Fibroblast of mammary gland (primary cell): ENCODE measurements around the gene HMGCR.

Experiments
- DNase-seq: peaks from one replicate; pipeline ENCODE4 v3.0.0-alpha.2; 2010; ENCODE audit warnings: low read depth
- H3K4me3 ChIP-seq: 2 replicates; pipeline ENCODE4 v1.5.1; 2011; ENCODE audit warnings: low read depth, mild to moderate bottlenecking, low read length, moderate library complexity; ENCODE audit not compliant: control insufficient read depth
- TF ChIP-seq, protein P1 (sequence below): conservative IDR thresholded peaks from 2 replicates; pipeline ENCODE4 v1.5.1; 2011; ENCODE audit warnings: low read depth, low read length, inconsistent platforms; ENCODE audit not compliant: control insufficient read depth, insufficient read depth

Gene HMGCR

DNA sequence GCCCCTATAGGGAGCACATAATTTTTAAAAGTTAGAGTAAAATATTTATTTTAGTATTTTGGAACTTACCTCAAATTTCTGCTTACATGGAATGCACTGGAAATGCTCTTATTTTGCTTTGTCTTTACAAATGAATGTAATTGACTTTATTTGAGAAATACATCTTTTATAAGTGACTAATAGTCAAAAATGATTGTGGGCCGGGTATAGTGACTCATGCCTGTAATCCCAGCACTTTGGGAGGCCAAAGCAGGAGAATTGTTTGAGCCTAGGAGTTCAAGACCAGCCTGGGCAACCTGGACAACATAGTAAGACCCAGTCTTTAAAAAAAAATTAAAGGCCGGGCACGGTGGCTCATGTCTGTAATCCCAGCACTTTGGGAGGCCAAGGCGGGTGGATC is 5.8 kb downstream of the HMGCR start:
- H3K4me3 ChIP-seq: no peak overlapping the region
- DNase-seq: peak; percentile 43
- TF ChIP-seq, protein P1, sequence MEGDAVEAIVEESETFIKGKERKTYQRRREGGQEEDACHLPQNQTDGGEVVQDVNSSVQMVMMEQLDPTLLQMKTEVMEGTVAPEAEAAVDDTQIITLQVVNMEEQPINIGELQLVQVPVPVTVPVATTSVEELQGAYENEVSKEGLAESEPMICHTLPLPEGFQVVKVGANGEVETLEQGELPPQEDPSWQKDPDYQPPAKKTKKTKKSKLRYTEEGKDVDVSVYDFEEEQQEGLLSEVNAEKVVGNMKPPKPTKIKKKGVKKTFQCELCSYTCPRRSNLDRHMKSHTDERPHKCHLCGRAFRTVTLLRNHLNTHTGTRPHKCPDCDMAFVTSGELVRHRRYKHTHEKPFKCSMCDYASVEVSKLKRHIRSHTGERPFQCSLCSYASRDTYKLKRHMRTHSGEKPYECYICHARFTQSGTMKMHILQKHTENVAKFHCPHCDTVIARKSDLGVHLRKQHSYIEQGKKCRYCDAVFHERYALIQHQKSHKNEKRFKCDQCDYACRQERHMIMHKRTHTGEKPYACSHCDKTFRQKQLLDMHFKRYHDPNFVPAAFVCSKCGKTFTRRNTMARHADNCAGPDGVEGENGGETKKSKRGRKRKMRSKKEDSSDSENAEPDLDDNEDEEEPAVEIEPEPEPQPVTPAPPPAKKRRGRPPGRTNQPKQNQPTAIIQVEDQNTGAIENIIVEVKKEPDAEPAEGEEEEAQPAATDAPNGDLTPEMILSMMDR: no peak

DNA sequence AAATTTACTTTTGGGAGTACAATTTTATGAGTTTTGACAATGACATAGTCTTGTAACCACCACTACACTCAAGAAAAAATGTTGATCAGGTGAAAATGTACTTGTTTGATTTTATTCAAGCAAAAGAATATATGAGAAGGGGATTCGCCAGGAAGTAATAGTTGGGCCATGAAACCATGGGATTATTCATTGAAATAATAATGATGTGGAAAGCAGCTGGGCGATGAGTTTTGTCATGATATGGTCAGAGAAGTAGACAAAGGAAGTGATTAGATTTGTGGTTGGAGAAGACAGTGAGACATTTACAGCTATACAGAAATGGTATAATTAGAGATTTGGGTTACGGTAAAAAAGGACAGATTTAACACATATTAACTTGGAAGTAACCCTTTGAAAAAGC is 11.2 kb downstream of the HMGCR start:
- H3K4me3 ChIP-seq: no peak overlapping the region
- peak; percentile 35 for DNase-seq
- TF ChIP-seq, protein P1: no peak

DNA sequence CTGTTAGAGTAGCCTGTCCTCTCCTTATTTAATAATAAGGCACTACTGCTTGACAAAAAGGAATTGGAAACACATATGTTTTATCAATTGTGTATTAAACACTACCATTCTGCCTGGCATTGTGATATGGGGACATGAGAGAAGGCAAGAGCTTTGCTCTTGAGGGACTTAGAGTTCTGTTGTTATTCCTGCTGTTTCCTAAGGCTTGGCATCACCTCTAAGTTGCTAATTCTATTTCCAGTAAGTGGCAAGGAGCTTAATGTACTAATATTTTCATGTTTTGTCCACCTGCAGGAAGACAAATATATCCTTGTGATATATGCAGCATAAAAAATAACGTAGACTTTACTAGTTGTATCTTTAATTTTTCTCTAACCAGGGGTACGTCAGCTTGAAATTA is 12.6 kb downstream of the HMGCR start:
- DNase-seq: no peak
- no peak overlapping the region for H3K4me3 ChIP-seq
- TF ChIP-seq, protein P1: no peak

DNA sequence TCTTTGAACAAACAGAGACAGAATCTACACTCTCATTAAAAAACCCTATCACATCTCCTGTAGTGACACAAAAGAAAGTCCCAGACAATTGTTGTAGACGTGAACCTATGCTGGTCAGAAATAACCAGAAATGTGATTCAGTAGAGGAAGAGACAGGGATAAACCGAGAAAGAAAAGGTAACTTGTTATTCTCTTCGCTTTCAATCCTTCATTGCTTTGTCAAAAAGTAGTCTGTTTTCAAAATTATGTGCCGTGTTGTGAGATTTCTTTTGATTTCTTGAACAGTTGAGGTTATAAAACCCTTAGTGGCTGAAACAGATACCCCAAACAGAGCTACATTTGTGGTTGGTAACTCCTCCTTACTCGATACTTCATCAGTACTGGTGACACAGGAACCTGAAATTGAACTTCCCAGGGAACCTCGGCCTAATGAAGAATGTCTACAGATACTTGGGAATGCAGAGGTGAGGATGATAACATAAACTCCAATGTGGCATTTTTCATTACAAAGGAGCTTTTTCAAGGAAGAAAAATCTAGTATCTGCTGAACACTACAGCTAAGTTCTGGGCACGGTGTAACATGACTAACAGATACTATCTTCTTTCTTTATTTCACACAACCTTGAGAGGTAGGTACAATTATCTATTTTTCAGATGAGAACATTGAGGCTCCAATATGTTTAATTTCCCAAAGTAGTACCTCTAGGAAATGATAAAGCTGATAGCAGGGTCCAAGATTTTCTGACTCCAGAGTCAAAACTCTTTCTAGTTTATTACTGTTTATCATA is 14.3 kb downstream of the HMGCR start:
- no peak for DNase-seq
- no peak overlapping the region for H3K4me3 ChIP-seq
- TF ChIP-seq, protein P1: no peak

DNA sequence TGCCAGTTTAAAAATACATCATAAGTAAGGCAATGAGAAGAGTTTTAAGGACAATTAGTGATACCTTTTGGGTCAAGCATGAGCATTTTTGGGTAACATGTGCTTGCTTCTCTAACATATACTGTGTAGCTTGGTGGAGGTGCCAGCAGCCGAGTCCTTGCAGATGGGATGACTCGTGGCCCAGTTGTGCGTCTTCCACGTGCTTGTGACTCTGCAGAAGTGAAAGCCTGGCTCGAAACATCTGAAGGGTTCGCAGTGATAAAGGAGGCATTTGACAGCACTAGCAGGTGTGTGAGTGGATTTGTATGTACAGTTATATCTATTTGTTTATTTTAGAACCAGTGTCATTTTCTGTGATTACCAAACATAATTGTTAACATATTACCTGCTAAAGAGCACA is 18.2 kb downstream of the HMGCR start:
- TF ChIP-seq, protein P1: no peak
- no peak overlapping the region for H3K4me3 ChIP-seq
- no peak for DNase-seq

DNA sequence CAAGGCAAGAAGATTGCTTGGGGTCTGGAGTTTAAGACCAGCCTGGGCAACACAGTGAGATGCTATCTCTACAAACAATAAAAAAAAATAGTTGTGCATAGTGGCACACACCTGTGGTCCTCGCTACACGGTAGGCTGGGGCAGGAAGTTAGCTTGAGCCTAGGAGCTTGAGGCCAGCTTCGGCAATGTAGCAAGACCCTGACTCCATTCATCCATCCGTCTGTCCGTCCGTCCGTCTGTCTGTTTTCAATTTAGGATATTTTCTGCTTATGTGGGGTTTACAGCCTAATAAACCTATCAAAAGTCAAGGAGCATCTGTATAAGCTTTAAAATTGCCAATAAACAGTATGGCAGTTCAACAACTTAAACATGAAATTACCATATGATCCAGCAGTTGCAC is 19.7 kb downstream of the HMGCR start:
- DNase-seq: no peak
- no peak overlapping the region for H3K4me3 ChIP-seq
- TF ChIP-seq, protein P1: no peak
